Epithelial cell of proximal tubule (primary cell): ENCODE measurements around the gene PIGBOS1. TPM values are rescaled to one million over a fixed set of nuclear protein-coding genes. Genes with fewer than 3 reads are reported as not detected.

Source experiments
- DNase-seq: peaks from one replicate; pipeline ENCODE4 v3.0.0-alpha.2; 2011; ENCODE audit warnings: low read depth
- H3K4me3 ChIP-seq: 2 replicates; pipeline ENCODE4 v1.5.1; 2011; ENCODE audit warnings: low read depth, mild to moderate bottlenecking, low read length
- total RNA-seq: library from RNA; depleted of rRNA; stranded (reverse); fragments of >200 nt; gene quantifications from 2 replicates; pipeline ENCODE4 v1.2.3, GENCODE V29; 2015
- TF ChIP-seq, protein P1 (sequence below): conservative IDR thresholded peaks from 2 replicates; pipeline ENCODE4 v1.5.1; 2012; ENCODE audit warnings: low read depth, mild to moderate bottlenecking, low read length

The PIGBOS1 gene
- total RNA-seq, 1 donor from 2014 or later = 7.4 TPM

- H3K4me3 ChIP-seq = no peak overlapping the region
- DNase-seq = no peak
- TF ChIP-seq, protein P1, sequence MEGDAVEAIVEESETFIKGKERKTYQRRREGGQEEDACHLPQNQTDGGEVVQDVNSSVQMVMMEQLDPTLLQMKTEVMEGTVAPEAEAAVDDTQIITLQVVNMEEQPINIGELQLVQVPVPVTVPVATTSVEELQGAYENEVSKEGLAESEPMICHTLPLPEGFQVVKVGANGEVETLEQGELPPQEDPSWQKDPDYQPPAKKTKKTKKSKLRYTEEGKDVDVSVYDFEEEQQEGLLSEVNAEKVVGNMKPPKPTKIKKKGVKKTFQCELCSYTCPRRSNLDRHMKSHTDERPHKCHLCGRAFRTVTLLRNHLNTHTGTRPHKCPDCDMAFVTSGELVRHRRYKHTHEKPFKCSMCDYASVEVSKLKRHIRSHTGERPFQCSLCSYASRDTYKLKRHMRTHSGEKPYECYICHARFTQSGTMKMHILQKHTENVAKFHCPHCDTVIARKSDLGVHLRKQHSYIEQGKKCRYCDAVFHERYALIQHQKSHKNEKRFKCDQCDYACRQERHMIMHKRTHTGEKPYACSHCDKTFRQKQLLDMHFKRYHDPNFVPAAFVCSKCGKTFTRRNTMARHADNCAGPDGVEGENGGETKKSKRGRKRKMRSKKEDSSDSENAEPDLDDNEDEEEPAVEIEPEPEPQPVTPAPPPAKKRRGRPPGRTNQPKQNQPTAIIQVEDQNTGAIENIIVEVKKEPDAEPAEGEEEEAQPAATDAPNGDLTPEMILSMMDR = no peak
Observed at GRCh38 chr15:55356985-55357585, 38.2 kb upstream of the PIGBOS1 start.

DNA sequence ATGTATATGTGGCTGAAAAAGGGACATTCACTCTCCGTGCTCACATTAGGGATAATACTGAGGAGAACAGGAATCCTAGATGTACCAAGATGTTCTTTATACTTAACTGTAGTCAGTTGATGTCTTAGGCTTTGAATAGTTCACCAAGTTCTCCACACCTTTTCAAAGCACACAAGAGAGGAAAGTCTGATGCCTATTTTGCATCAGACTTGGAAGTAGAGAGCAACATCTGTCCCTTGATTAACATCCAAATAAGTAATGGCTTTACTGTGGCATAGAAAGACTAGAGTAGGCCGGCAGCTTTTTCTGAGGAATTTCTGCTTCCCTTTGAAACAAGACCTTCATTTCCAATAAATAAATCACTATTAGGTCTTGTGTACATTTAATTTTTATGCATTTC lies 34.1 kb upstream of the PIGBOS1 start:
- no peak overlapping the region for H3K4me3 ChIP-seq
- DNase-seq = no peak
- TF ChIP-seq, protein P1 = no peak

GRCh38 chr15:55349282-55349681 lies 30.4 kb upstream of the PIGBOS1 start:
- TF ChIP-seq, protein P1 = no peak
- H3K4me3 ChIP-seq = no peak overlapping the region
- DNase-seq = no peak

DNA sequence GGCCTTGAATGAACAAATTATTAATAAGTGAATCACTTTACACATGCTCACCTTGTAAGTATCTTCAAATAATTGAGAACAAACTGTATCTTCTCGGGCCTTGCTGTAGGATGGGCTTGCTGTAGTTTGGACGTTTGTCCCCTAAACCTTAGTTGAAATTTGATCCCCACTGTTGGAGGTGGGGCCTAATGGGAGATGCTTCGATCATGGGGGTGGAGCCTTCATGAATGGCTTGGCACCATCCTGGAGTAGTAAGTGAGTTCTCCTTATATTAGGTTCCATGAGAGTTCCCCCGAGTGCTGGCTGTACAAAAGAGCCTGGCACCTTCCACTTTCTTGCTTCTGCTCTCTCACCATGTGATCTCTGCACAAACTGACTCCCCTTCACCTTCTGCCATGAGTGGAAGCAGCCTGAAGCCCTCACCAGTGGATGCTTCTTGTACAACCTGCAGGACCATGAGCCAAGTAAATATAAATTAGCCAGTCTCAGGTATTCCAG lies 29.4 kb upstream of the PIGBOS1 start:
- DNase-seq = no peak
- TF ChIP-seq, protein P1 = no peak
- no peak overlapping the region for H3K4me3 ChIP-seq

DNA sequence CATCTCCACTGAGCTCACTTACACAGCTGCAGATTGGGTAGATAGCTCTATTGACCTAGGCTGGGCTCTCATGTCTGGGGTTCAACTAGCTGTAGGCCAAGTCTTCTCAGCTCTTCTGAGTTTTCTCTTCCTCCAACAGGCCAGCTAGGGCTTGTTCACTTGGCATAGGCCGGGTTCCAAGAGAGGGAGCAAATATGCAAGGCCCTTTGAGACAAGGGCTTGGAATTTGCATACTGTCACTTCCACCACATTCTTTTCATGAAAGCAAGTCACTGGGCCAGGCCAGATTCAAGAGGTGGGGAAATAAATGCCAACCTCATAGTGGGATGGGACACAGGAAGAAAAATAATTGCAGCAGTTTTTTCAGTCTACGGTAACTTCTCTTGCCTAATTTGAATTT lies 25.3 kb upstream of the PIGBOS1 start:
- TF ChIP-seq, protein P1 = no peak
- no peak for DNase-seq
- no peak overlapping the region for H3K4me3 ChIP-seq

- TF ChIP-seq, protein P1 = no peak
- no peak overlapping the region for H3K4me3 ChIP-seq
- DNase-seq = no peak
Observed at GRCh38 chr15:55343168-55343567, 24.2 kb upstream of the PIGBOS1 start.

- no peak for DNase-seq
- TF ChIP-seq, protein P1 = no peak
- H3K4me3 ChIP-seq = no peak overlapping the region
Observed at GRCh38 chr15:55337160-55337559, 18.2 kb upstream of the PIGBOS1 start.
